ENCODE results near the gene NUMBL.

Gene NUMBL

GRCh38 chr19:40721140-40721486 lies 30.7 kb upstream of the NUMBL start:
- Histone ChIP-seq H4K20me1 (ENCODE audit: insufficient read depth) (no peaks in the 10 kb centered on the region), H3K27me3 (ENCODE audit: insufficient read depth, low read depth) (no peaks in the 10 kb centered on the region), H3K9ac (no peak overlapping the region), H3K79me2 (ENCODE audit: insufficient read depth, low read depth) (peaks cover 8% of the 10 kb centered on the region; the same call in 1 of the 2 replicates), H2AFZ (ENCODE audit: low read depth) (no peak overlapping the region), H3K4me1 (ENCODE audit: low read depth, poor library complexity, severe bottlenecking) (peaks cover 35% of the 10 kb centered on the region), H3K36me3 (ENCODE audit: insufficient read depth) (no peaks in the 10 kb centered on the region), H3K4me3 (IDR thresholded peaks at IDR 0.05; ENCODE audit: insufficient read depth, low read depth, low read length) (no peak overlapping the region), H3K27ac (no peak overlapping the region), H3K4me2 (no peak overlapping the region)
- TF ChIP-seq CTCF (conservative IDR thresholded peaks at IDR 0.05; ENCODE audit: low read depth, low read length), result no peak

GRCh38 chr19:40719414-40719894 lies 29.0 kb upstream of the NUMBL start:
- H3K27ac ChIP-seq, result no peak overlapping the region
- peaks cover 47% of the 10 kb centered on the region for H3K4me1 ChIP-seq (ENCODE audit: low read depth, poor library complexity, severe bottlenecking)

GRCh38 chr19:40718774-40719391 lies 28.4 kb upstream of the NUMBL start:
- Histone ChIP-seq H3K4me1 (ENCODE audit: low read depth, poor library complexity, severe bottlenecking) (peaks cover 53% of the 10 kb centered on the region), H3K79me2 (ENCODE audit: insufficient read depth, low read depth) (peaks cover 8% of the 10 kb centered on the region; the same call in 1 of the 2 replicates)

More at GRCh38 chr19:40719414-40719894, 29.0 kb upstream of the NUMBL start:
- Histone ChIP-seq H3K27me3 (ENCODE audit: insufficient read depth, low read depth) (no peaks in the 10 kb centered on the region), H2AFZ (ENCODE audit: low read depth) (no peak overlapping the region), H3K79me2 (ENCODE audit: insufficient read depth, low read depth) (peaks cover 8% of the 10 kb centered on the region; the same call in 1 of the 2 replicates), H3K4me3 (IDR thresholded peaks at IDR 0.05; ENCODE audit: insufficient read depth, low read depth, low read length) (no peak overlapping the region), H3K9ac (no peak overlapping the region), H4K20me1 (ENCODE audit: insufficient read depth) (no peaks in the 10 kb centered on the region), H3K4me2 (peak overlapping the region; percentile 95), H3K36me3 (ENCODE audit: insufficient read depth) (no peaks in the 10 kb centered on the region)
- no peak for TF ChIP-seq CTCF (conservative IDR thresholded peaks at IDR 0.05; ENCODE audit: low read depth, low read length)

More at GRCh38 chr19:40718774-40719391, 28.4 kb upstream of the NUMBL start:
- Histone ChIP-seq H3K4me3 (IDR thresholded peaks at IDR 0.05; ENCODE audit: insufficient read depth, low read depth, low read length) (no peak overlapping the region), H3K9ac (peak overlapping the region; percentile 40; the same call in 1 of the 2 replicates), H3K36me3 (ENCODE audit: insufficient read depth) (no peaks in the 10 kb centered on the region), H3K27me3 (ENCODE audit: insufficient read depth, low read depth) (no peaks in the 10 kb centered on the region), H3K27ac (no peak overlapping the region), H2AFZ (ENCODE audit: low read depth) (peak overlapping the region; percentile 33; the same call in 1 of the 2 replicates), H4K20me1 (ENCODE audit: insufficient read depth) (no peaks in the 10 kb centered on the region), H3K4me2 (peak overlapping the region; percentile 95)
- TF ChIP-seq CTCF (conservative IDR thresholded peaks at IDR 0.05; ENCODE audit: low read depth, low read length), result no peak
